ENCODE results near the gene ALG2. TPM values are rescaled to one million over a fixed set of nuclear protein-coding genes. Genes with fewer than 3 reads are reported as not detected.

ALG2 gene
- total and polyA plus RNA-seq, 2 of the 4 experiments (the other 2 are of a cell fraction) = 36.4 to 38.4 TPM

DNA sequence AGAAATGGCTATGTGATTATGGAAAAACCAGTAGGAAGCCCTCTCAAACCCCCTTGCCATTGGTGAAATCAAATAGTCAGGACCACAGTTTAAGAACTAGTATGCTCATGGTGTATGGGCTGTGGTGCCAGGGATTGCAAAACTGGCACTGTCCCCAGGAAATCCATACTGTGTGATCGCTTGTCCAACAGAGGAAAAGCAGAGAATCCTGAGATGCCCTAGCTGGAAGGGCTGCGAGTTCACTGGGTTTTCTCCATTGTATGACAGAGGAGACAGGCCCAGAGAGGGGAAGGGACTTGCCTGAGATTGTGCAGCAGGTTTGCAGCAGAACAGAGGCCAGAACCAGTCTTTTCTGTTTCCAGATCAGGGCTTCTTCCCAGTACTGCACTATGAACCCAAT lies 12.9 kb upstream of the ALG2 start:
- H3K4me3 ChIP-seq (ENCODE audit: insufficient read depth, low read depth, low read length) = no peak overlapping the region

More for the DNA sequence above, 12.9 kb upstream of the ALG2 start:
- H3K18ac ChIP-seq (ENCODE audit: low read depth, low read length) = no peak overlapping the region
- H2AK9ac ChIP-seq (replicated peaks; ENCODE audit: low read depth, low read length, poor library complexity) = no peak overlapping the region
- H2BK120ac ChIP-seq (ENCODE audit: low read depth, low read length) = no peak overlapping the region
- peaks cover 7% of the 10 kb centered on the region; the same call in 1 of the 2 replicates for H4K20me1 ChIP-seq (ENCODE audit: insufficient read depth, low read length)
- no peak overlapping the region for H2AFZ ChIP-seq (replicated peaks; ENCODE audit: low read length, poor library complexity)
- no peaks in the 10 kb centered on the region for H3K27me3 ChIP-seq (ENCODE audit: control insufficient read depth, insufficient read depth, low read length)
- H3K9ac ChIP-seq (ENCODE audit: low read depth, low read length) = no peak overlapping the region
- H3K14ac ChIP-seq (replicated peaks; ENCODE audit: low read depth, low read length) = no peak overlapping the region
- H2BK20ac ChIP-seq (ENCODE audit: low read depth, low read length) = no peak overlapping the region
- ATAC-seq (ENCODE audit: low read depth) = no peak
- H3K4me1 ChIP-seq (ENCODE audit: control insufficient read depth, insufficient read depth, low read length) = no peaks in the 10 kb centered on the region
- WGBS, 2 experiments (ENCODE audit: extremely low coverage in 2 of 2, insufficient read length in 1 of 2) = 100% methylated on average over 2 of the region's 2 CpGs; no CpG with 5 or more reads in 1 of the 2 experiments
- no peak overlapping the region for H3K4me2 ChIP-seq (ENCODE audit: low read depth, low read length)
- no peak overlapping the region for H4K8ac ChIP-seq (ENCODE audit: low read depth in 2 of 2, low read length in 2 of 2)
- no peak overlapping the region for H3K4ac ChIP-seq (ENCODE audit: low read depth, low read length)
- peaks cover 3% of the 10 kb centered on the region in 2 experiments; a peak in 2 of 4 replicates for H3K79me1 ChIP-seq (ENCODE audit: low read depth in 1 of 2, low read length in 2 of 2)
- TF ChIP-seq RFX5 (IDR thresholded peaks at IDR 0.05; ENCODE audit: low read depth, low read length) (no peak), RAD21 (IDR thresholded peaks at IDR 0.05; ENCODE audit: low read length) (no peak), BHLHE40 (IDR thresholded peaks at IDR 0.05; ENCODE audit: low read depth, low read length) (no peak), NFE2L2 (IDR thresholded peaks at IDR 0.05; ENCODE audit: low read depth, low read length) (no peak), RCOR1 (IDR thresholded peaks at IDR 0.05; ENCODE audit: insufficient replicate concordance, low read length) (no peak), SMC3 (IDR thresholded peaks at IDR 0.05; ENCODE audit: low read depth, low read length) (no peak), MAFK (IDR thresholded peaks at IDR 0.05; ENCODE audit: low read depth, low read length) (no peak), POLR2A (IDR thresholded peaks at IDR 0.05; ENCODE audit: low read depth, low read length) (no peak), FOS (IDR thresholded peaks at IDR 0.05; ENCODE audit: low read depth, low read length) (no peak), MXI1 (IDR thresholded peaks at IDR 0.05; ENCODE audit: borderline replicate concordance, low read depth, low read length) (no peak)
- TF ChIP-seq, protein P1, sequence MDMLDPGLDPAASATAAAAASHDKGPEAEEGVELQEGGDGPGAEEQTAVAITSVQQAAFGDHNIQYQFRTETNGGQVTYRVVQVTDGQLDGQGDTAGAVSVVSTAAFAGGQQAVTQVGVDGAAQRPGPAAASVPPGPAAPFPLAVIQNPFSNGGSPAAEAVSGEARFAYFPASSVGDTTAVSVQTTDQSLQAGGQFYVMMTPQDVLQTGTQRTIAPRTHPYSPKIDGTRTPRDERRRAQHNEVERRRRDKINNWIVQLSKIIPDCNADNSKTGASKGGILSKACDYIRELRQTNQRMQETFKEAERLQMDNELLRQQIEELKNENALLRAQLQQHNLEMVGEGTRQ (IDR thresholded peaks at IDR 0.05; ENCODE audit: low read depth, low read length) = no peak
- BruUV-seq (replicated peaks) = no TSS peak
- no peak overlapping the region for H3K56ac ChIP-seq (ENCODE audit: extremely low read depth, insufficient read depth, low read length)
- in situ Hi-C loops (cut with MboI; ENCODE audit: low sequenced_read_pairs) = no loop called here
- H4K5ac ChIP-seq (ENCODE audit: low read depth, low read length) = no peak overlapping the region
- no peak for DNase-seq
- H4K91ac ChIP-seq (ENCODE audit: insufficient read depth, low read depth, low read length) = no peak overlapping the region
- H3K9me3 ChIP-seq (ENCODE audit: control insufficient read depth, insufficient read depth, low read length) = no peaks in the 10 kb centered on the region
- no peak overlapping the region for H2BK5ac ChIP-seq (ENCODE audit: low read depth, low read length, poor library complexity, severe bottlenecking)
- dilution Hi-C loops (cut with HindIII; ENCODE audit: low sequenced_read_pairs, unreplicated experiment) = no loop called here
- no peak overlapping the region for H3K27ac ChIP-seq (ENCODE audit: insufficient read depth, low read length)
- ChIA-PET POLR2A (ENCODE audit: unreplicated experiment) (no interaction called here), CTCF (no interaction called here)
- intact Hi-C loops (cut with micrococcal nuclease) = no loop called here
- no peak overlapping the region for H2AK5ac ChIP-seq (ENCODE audit: low read depth, low read length)
- no peak overlapping the region for H2BK15ac ChIP-seq (ENCODE audit: low read depth, low read length)
- no peaks in the 10 kb centered on the region for H3K9me1 ChIP-seq (ENCODE audit: insufficient read depth, low read length)
- H3K36me3 ChIP-seq (ENCODE audit: control insufficient read depth, insufficient read depth, low read length) = peaks cover 14% of the 10 kb centered on the region
- H3K23ac ChIP-seq (ENCODE audit: low read depth, low read length) = no peak overlapping the region
